ENCODE results near the gene ARHGEF39.
A peak's percentile ranks its signal among the peaks of the same experiment; 100 is the strongest.

Gene ARHGEF39

GRCh38 chr9:35690614-35691333 is 25.8 kb upstream of the ARHGEF39 start:
- peak; percentile 17 to 35 for DNase-seq

GRCh38 chr9:35690294-35690613 is 25.3 kb upstream of the ARHGEF39 start:
- no peak for DNase-seq

GRCh38 chr9:35689542-35690293 is 24.7 kb upstream of the ARHGEF39 start, which contains the start of gene TPM2:
TPM2 (minus strand) TSS chr9:35689925; CDS start chr9:35689817, 108 bp downstream.
- DNase-seq = no peak

- no peak for DNase-seq
These were observed 23.9 kb upstream of the ARHGEF39 start for GRCh38 chr9:35688558-35689541.

GRCh38 chr9:35687972-35688557 is 23.1 kb upstream of the ARHGEF39 start:
- DNase-seq = no peak

- DNase-seq = no peak
These were observed 22.3 kb upstream of the ARHGEF39 start for GRCh38 chr9:35687306-35687705.

- no peak for DNase-seq
These were observed 21.5 kb upstream of the ARHGEF39 start for GRCh38 chr9:35686222-35687203.

- no peak for DNase-seq
These were observed 20.5 kb upstream of the ARHGEF39 start for GRCh38 chr9:35685506-35685905.

- DNase-seq = no peak
These were observed 19.9 kb upstream of the ARHGEF39 start for GRCh38 chr9:35684921-35685320.

GRCh38 chr9:35683323-35683722 is 18.3 kb upstream of the ARHGEF39 start:
- DNase-seq = no peak

GRCh38 chr9:35682520-35683315 is 17.7 kb upstream of the ARHGEF39 start:
- DNase-seq = no peak

GRCh38 chr9:35682051-35682450 is 17.1 kb upstream of the ARHGEF39 start:
- no peak for DNase-seq

- no peak for DNase-seq
These were observed 16.5 kb upstream of the ARHGEF39 start for GRCh38 chr9:35681341-35682002.

- DNase-seq = no peak
These were observed 15.5 kb upstream of the ARHGEF39 start for GRCh38 chr9:35680331-35681105.

GRCh38 chr9:35679766-35680330 is 14.9 kb upstream of the ARHGEF39 start:
- no peak for DNase-seq

GRCh38 chr9:35679091-35679490 is 14.1 kb upstream of the ARHGEF39 start:
- no peak for DNase-seq

GRCh38 chr9:35675732-35676392 is 10.9 kb upstream of the ARHGEF39 start:
- DNase-seq = no peak

GRCh38 chr9:35675204-35675603 is 10.2 kb upstream of the ARHGEF39 start:
- DNase-seq = no peak

Measured in hippocampal formation (tissue), 2 donors.